ENCODE measurements around the gene CEP70. TPM values are rescaled to one million over a fixed set of nuclear protein-coding genes. Genes with fewer than 3 reads are reported as not detected.

CEP70 gene
- total RNA-seq, 1 donor from 2014 or later: 101 TPM

GRCh38 chr3:138547342-138547975, 46.6 kb downstream of the CEP70 start:
- H3K4me3 Mint-ChIP-seq: no peak overlapping the region
- Histone ChIP-seq H3K79me2 (ENCODE audit: low read depth) (no peaks in the 10 kb centered on the region), H3K9me3 (ENCODE audit: low read depth) (peaks cover 9% of the 10 kb centered on the region), H3K4me2 (no peak overlapping the region), H3F3A (ENCODE audit: low read depth) (no peaks in the 10 kb centered on the region), H4K20me1 (ENCODE audit: low read depth) (no peaks in the 10 kb centered on the region), H3K9ac (no peak overlapping the region), H3K27me3 (no peaks in the 10 kb centered on the region), H3K4me3 (no peak overlapping the region), H2AFZ (replicated peaks) (no peak overlapping the region), H3K27ac (no peak overlapping the region), H3K4me1 (no peaks in the 10 kb centered on the region), H3K36me3 (peaks cover 15% of the 10 kb centered on the region)
- H3K27ac Mint-ChIP-seq: no peak overlapping the region
- peaks cover 61% of the 10 kb centered on the region for H3K36me3 Mint-ChIP-seq
- H3K4me1 Mint-ChIP-seq: no peaks in the 10 kb centered on the region
- no peak for DNase-seq (ENCODE audit: low spot score)
- peaks cover 56% of the 10 kb centered on the region for H3K9me3 Mint-ChIP-seq
- no peaks in the 10 kb centered on the region for H3K27me3 Mint-ChIP-seq (ENCODE audit: insufficient read depth, low read depth)
- TF ChIP-seq EZH2phosphoT487 (IDR thresholded peaks at IDR 0.05) (no peak), EZH2 (IDR thresholded peaks at IDR 0.05) (no peak)
- TF ChIP-seq, protein P1, sequence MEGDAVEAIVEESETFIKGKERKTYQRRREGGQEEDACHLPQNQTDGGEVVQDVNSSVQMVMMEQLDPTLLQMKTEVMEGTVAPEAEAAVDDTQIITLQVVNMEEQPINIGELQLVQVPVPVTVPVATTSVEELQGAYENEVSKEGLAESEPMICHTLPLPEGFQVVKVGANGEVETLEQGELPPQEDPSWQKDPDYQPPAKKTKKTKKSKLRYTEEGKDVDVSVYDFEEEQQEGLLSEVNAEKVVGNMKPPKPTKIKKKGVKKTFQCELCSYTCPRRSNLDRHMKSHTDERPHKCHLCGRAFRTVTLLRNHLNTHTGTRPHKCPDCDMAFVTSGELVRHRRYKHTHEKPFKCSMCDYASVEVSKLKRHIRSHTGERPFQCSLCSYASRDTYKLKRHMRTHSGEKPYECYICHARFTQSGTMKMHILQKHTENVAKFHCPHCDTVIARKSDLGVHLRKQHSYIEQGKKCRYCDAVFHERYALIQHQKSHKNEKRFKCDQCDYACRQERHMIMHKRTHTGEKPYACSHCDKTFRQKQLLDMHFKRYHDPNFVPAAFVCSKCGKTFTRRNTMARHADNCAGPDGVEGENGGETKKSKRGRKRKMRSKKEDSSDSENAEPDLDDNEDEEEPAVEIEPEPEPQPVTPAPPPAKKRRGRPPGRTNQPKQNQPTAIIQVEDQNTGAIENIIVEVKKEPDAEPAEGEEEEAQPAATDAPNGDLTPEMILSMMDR (IDR thresholded peaks at IDR 0.05): no peak

DNA sequence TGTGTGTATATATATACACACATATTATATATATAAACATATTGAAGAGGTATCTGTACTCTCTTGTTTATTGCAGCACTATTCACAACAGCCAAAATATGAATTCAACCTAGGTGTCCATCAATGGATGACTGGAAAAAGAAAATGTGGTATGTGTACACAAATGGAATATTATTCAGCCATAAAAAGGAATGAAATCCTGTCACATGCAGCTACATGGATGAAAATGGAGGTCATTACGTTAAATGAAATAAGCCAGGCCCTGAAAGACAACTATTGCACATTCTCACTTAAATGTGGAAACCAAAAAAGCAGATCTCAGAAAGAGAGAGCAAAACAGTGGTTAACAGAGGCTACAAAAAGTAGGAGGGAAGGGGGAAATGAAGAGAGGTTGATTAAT, 49.5 kb downstream of the CEP70 start:
- TF ChIP-seq EZH2 (IDR thresholded peaks at IDR 0.05) (no peak), EZH2phosphoT487 (IDR thresholded peaks at IDR 0.05) (no peak)
- TF ChIP-seq, protein P1 (IDR thresholded peaks at IDR 0.05): no peak
- Histone ChIP-seq H3K27me3 (no peaks in the 10 kb centered on the region), H3F3A (ENCODE audit: low read depth) (no peaks in the 10 kb centered on the region), H3K9me3 (ENCODE audit: low read depth) (peaks cover 15% of the 10 kb centered on the region), H4K20me1 (ENCODE audit: low read depth) (no peaks in the 10 kb centered on the region), H3K9ac (no peak overlapping the region), H3K4me2 (no peak overlapping the region), H3K4me3 (no peak overlapping the region), H3K36me3 (peaks cover 15% of the 10 kb centered on the region), H3K79me2 (ENCODE audit: low read depth) (no peaks in the 10 kb centered on the region), H3K4me1 (no peaks in the 10 kb centered on the region), H3K27ac (no peak overlapping the region), H2AFZ (replicated peaks) (no peak overlapping the region)
- Mint-ChIP-seq H3K4me1 (no peaks in the 10 kb centered on the region), H3K9me3 (peaks cover 52% of the 10 kb centered on the region), H3K4me3 (no peak overlapping the region), H3K27me3 (ENCODE audit: insufficient read depth, low read depth) (no peaks in the 10 kb centered on the region), H3K36me3 (peaks cover 65% of the 10 kb centered on the region), H3K27ac (no peak overlapping the region)
- no peak for DNase-seq (ENCODE audit: low spot score)

- H3K27ac ChIP-seq: no peak overlapping the region
- H3K9me3 ChIP-seq (ENCODE audit: low read depth): peaks cover 15% of the 10 kb centered on the region
- TF ChIP-seq, protein P1 (IDR thresholded peaks at IDR 0.05): no peak
- TF ChIP-seq EZH2 (IDR thresholded peaks at IDR 0.05) (no peak), EZH2phosphoT487 (IDR thresholded peaks at IDR 0.05) (no peak)
- peaks cover 53% of the 10 kb centered on the region for H3K9me3 Mint-ChIP-seq
- H3K4me3 ChIP-seq: no peak overlapping the region
- H3K27me3 Mint-ChIP-seq (ENCODE audit: insufficient read depth, low read depth): no peaks in the 10 kb centered on the region
- H3K36me3 ChIP-seq: peaks cover 9% of the 10 kb centered on the region
- no peak overlapping the region for H3K4me3 Mint-ChIP-seq
- no peak overlapping the region for H3K27ac Mint-ChIP-seq
- no peaks in the 10 kb centered on the region for H4K20me1 ChIP-seq (ENCODE audit: low read depth)
- no peaks in the 10 kb centered on the region for H3K4me1 ChIP-seq
- H3F3A ChIP-seq (ENCODE audit: low read depth): no peaks in the 10 kb centered on the region
- H3K79me2 ChIP-seq (ENCODE audit: low read depth): no peaks in the 10 kb centered on the region
- H3K4me2 ChIP-seq: no peak overlapping the region
- no peak overlapping the region for H2AFZ ChIP-seq (replicated peaks)
- no peak overlapping the region for H3K9ac ChIP-seq
- peaks cover 56% of the 10 kb centered on the region for H3K36me3 Mint-ChIP-seq
- no peaks in the 10 kb centered on the region for H3K4me1 Mint-ChIP-seq
- no peaks in the 10 kb centered on the region for H3K27me3 ChIP-seq
- DNase-seq (ENCODE audit: low spot score): no peak
Measured at GRCh38 chr3:138542977-138543376, 51.1 kb downstream of the CEP70 start.
